SU-DHL-6 (cell line): ENCODE measurements around the gene SNRNP48.

Experiments used
- H2AFZ ChIP-seq: fragments of 200-600 bp; sonication (generic); 2 replicates; pipeline ENCODE4 v1.6.1; 2014; ENCODE audit warnings: low read depth, mild to moderate bottlenecking, moderate library complexity, mixed read lengths, antibody characterized with exemption, low read length; ENCODE audit not compliant: severe bottlenecking
- H3F3A ChIP-seq: fragments of 200-600 bp; shearing (Covaris generic); 2 replicates; pipeline ENCODE4 v1.6.0; 2016; ENCODE audit warnings: antibody characterized with exemption, mild to moderate bottlenecking; ENCODE audit not compliant: insufficient read depth
- H3K27ac ChIP-seq: fragments of 200-600 bp; sonication (generic); 2 replicates; pipeline ENCODE4 v1.5.1; 2016; ENCODE audit warnings: low read depth, mild to moderate bottlenecking, low read length, moderate library complexity, mixed read lengths
- H3K27me3 ChIP-seq: fragments of 200-600 bp; sonication (generic), shearing (Covaris generic); 2 replicates; pipeline ENCODE4 v1.6.0; 2014; ENCODE audit warnings: mild to moderate bottlenecking, low read length
- H3K36me3 ChIP-seq: fragments of 200-600 bp; sonication (generic); 2 replicates; pipeline ENCODE4 v1.6.1; 2014; ENCODE audit warnings: mild to moderate bottlenecking, low read length, mixed read lengths
- H3K4me2 ChIP-seq: fragments of 300-600, 200-600 bp; shearing (Covaris generic), sonication (generic); 2 replicates; pipeline ENCODE4 v1.6.0; 2014; ENCODE audit warnings: low read length, low read depth, mild to moderate bottlenecking; ENCODE audit not compliant: poor library complexity, severe bottlenecking
- H3K4me3 ChIP-seq: fragments of 200-600 bp; sonication (generic); 2 replicates; pipeline ENCODE4 v1.5.1; 2014; ENCODE audit warnings: antibody characterized with exemption, low read length, mild to moderate bottlenecking, mixed read lengths; ENCODE audit not compliant: insufficient read depth, poor library complexity, severe bottlenecking
- H3K79me2 ChIP-seq: fragments of 200-600 bp; sonication (generic); 2 replicates; pipeline ENCODE4 v1.6.1; 2014; ENCODE audit warnings: mild to moderate bottlenecking, low read length, moderate library complexity; ENCODE audit not compliant: insufficient read depth
- H3K9ac ChIP-seq: fragments of 200-600 bp; sonication (generic); 2 replicates; pipeline ENCODE4 v1.7.0; 2014; ENCODE audit warnings: mild to moderate bottlenecking, low read length
- H3K9me2 ChIP-seq: fragments of 200-600 bp; sonication (generic); replicated peaks from 2 replicates; pipeline ENCODE4 v1.6.1; 2014; ENCODE audit warnings: low read length; ENCODE audit not compliant: insufficient read depth
- H3K9me3 ChIP-seq: fragments of 200-600 bp; sonication (generic); 2 replicates; pipeline ENCODE4 v1.6.1; 2014; ENCODE audit warnings: low read length, mixed read lengths; ENCODE audit not compliant: insufficient read depth
- H4K20me1 ChIP-seq: fragments of 200-600 bp; sonication (generic); 2 replicates; pipeline ENCODE4 v1.6.1; 2014; ENCODE audit warnings: low read depth, mild to moderate bottlenecking, antibody characterized with exemption, low read length, moderate library complexity, mixed read lengths
- EZH2phosphoT487 ChIP-seq: fragments of 200-600 bp; sonication (generic), shearing (Covaris generic); conservative IDR thresholded peaks from 2 replicates; pipeline ENCODE4 v1.6.1; 2018; ENCODE audit warnings: mild to moderate bottlenecking, antibody characterized with exemption, low read length, moderate library complexity, mixed read lengths
- TF ChIP-seq, protein P1 (sequence below): fragments of 200-600 bp; sonication (generic); IDR thresholded peaks from one replicate; pipeline ENCODE4 v1.5.1; 2017; ENCODE audit warnings: antibody characterized with exemption, mild to moderate bottlenecking, low read length, moderate library complexity; ENCODE audit not compliant: insufficient read depth, poor library complexity, severe bottlenecking

Gene SNRNP48

DNA sequence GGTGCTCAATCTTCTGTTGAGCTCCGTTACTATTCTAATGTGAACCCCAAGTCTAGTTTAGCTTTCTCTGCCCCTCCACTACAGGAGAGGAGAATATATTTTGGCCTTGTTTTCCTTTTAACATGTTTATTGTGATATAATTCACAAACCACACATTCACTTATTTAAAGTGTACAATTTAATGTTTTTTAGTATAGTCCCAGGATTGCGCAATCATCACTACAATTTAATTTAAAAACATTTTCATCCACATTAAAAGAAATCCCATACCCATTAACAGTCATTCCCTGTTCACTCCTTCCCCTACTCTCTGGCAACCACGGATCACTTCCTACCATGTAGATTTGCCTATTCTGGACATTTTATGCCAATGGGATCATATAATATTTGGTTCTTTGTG, 71.4 kb downstream of the SNRNP48 start:
- H3K27me3 ChIP-seq, result no peaks in the 10 kb centered on the region
- no peaks in the 10 kb centered on the region for H4K20me1 ChIP-seq
- no peak overlapping the region for H3K9ac ChIP-seq
- H3K4me3 ChIP-seq, result no peak overlapping the region
- no peaks in the 10 kb centered on the region for H3K9me2 ChIP-seq
- no peak overlapping the region for H2AFZ ChIP-seq
- H3K27ac ChIP-seq, result no peak overlapping the region
- H3K36me3 ChIP-seq, result no peaks in the 10 kb centered on the region
- no peaks in the 10 kb centered on the region for H3F3A ChIP-seq
- no peaks in the 10 kb centered on the region for H3K79me2 ChIP-seq
- TF ChIP-seq, protein P1, sequence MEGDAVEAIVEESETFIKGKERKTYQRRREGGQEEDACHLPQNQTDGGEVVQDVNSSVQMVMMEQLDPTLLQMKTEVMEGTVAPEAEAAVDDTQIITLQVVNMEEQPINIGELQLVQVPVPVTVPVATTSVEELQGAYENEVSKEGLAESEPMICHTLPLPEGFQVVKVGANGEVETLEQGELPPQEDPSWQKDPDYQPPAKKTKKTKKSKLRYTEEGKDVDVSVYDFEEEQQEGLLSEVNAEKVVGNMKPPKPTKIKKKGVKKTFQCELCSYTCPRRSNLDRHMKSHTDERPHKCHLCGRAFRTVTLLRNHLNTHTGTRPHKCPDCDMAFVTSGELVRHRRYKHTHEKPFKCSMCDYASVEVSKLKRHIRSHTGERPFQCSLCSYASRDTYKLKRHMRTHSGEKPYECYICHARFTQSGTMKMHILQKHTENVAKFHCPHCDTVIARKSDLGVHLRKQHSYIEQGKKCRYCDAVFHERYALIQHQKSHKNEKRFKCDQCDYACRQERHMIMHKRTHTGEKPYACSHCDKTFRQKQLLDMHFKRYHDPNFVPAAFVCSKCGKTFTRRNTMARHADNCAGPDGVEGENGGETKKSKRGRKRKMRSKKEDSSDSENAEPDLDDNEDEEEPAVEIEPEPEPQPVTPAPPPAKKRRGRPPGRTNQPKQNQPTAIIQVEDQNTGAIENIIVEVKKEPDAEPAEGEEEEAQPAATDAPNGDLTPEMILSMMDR, result no peak
- TF ChIP-seq EZH2phosphoT487, result no peak
- H3K9me3 ChIP-seq, result no peaks in the 10 kb centered on the region
- no peak overlapping the region for H3K4me2 ChIP-seq
